ENCODE measurements around the gene GOLGA6D.
"Not testable (repeated sequence)": the region's sequence is repeated elsewhere in the genome, so short reads cannot be mapped to it uniquely, and the experiment has no call there.

The GOLGA6D gene

DNA sequence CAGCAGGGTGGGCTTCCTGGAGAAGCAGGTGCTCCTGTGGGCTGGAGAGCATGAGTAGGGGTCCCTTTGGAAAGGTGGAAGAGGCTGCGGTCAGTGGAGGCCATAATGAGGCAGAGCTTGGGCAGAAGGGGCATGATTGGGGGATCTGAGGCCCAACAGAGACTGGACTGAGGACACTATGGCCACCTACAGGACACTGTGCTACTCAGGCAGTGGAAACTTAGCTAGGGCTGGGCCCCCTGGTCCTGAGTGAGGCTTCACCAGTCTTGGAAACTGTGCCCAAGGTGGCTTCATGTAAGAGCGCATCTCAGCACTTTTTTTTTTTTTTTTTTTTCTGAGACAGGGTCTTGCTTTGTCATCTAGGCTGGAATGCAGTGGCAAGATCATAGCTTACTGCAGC, 46.9 kb downstream of the GOLGA6D start:
- no peak for DNase-seq

DNA sequence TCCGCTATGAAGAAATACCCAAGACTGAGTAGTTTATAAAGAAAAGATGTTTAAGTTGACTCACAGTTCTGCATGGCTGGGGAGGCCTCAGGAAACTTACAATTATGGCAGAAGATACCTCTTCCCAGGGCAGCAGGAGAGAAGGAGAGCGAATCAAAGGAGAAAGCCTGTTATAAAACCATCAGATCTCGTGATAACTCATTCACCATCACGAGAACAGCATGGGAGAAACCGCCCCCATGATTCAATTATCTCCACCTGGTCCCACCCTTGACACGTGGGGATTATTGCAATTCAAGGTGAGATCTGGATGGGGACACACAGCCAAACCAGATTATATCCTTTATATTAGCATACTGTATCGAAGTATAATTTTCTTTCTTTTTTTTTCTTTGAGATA, 49.5 kb downstream of the GOLGA6D start:
- DNase-seq = not testable (repeated sequence)

DNA sequence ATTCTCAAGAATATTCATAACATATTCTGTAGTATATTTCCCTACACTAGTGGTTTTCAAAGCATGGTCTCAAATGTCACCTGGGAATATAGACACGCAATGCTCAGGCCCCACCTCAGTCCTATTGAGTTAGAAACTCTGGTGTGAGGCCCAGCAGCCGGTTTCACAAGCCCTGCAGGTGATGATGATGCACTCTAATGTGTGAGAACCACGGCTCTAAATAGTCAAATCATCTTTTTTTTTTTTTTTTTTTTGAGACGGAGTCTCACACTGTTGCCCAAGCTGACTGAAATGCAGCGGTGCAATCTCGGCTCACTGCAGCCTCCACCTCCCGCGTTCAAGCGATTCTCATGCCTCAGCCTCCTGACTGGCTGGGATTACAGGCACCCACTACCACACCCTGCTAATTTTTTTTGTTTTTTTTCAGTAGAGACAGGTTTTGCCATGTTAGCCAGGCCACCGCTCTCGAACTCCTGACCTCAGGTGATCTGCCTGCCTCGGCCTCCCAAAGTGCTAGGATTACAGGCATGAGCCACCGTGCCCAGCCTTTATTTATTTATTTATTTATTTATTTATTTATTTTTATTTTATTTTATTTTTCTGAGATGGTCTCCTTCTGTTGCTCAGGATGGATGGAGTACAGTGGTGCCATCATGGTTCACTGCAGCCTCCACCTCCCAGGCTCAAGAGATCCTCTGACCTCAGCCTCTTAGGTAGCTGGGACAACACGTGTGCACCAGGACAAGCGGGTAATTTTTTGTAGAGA, 51.2 kb downstream of the GOLGA6D start:
- DNase-seq = not testable (repeated sequence)

DNA sequence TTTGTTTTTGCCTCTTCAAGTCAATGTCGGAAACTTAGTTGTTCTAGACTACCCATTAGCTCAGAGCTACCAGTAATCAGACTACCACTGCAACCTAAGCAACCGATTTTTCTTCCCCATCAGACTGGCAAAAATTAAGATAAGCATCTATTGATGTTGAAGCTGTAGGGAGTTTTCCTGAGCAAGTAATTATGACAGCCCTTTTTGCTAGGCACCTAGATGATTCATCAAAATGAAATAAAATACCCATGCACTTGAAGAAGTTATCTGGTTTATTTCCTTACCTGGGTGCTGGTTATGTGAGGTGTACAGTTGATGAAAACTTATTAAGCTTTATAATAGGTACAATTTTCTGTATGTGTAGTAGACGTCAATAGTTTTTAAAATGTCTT, 52.7 kb downstream of the GOLGA6D start:
- no peak for DNase-seq

DNA sequence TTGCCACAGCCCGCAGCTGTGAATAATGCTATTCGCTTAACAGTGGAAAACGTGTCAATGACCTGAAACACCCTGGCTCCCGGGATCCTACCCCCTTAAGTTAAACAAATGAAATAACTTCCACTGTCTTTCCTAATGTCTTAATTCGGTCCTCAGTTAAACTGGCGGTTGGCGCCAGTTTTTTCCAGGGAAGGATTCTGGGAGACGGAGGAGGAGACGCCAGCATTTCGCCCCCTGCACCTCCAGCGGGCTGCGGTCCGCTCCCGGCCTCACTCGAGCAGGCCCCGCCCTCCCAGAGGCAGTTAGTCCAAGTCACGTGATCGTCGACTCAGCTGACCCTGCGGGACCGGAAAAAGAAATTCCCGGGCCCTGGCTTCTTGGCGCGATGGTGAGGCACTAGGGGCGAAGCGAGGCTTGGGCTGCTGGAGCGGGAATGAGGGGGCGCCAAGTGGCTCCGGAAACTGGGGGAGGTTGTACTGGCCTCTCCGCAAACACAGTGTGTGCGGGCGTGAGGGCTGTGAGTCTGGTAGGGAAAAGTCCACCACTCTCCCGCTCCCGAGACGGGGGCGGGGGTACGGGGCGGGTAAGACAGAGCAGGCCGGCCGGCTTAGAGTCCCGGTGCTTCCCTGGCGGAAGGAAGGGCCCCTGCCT, 53.2 kb downstream of the GOLGA6D start, which contains the start of gene COMMD4:
COMMD4 (plus strand) TSS at position 359 of the 651 bp plus-strand sequence; CDS start at position 386, 27 bp downstream.
- DNase-seq = peak; percentile 63 to 97 (median 89)

DNA sequence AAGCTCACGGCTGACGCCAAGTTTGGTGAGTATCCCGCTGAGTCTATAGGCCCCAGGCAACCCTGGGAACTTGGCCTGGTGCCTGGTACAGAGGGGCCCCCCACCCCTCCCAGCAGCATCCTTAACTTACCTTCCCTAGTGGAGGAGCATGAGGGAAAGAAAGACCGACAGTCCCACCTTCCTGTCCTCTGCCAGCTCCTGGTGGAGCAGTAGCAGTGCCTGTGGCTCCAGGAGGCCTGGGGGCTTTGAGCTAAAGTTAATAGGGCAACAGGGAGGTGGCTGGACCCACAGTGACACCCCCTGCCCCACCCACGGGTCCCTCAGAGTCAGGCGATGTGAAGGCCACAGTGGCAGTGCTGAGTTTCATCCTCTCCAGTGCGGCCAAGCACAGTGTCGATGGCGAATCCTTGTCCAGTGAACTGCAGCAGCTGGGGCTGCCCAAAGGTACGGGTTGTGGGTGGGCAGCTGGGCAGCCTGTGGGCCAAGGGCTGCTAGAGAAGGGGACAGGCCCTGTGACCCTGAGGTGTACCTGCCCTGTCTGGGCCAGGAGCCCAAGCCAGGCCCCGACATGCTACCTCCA, 56.1 kb downstream of the GOLGA6D start:
- no peak for DNase-seq

DNA sequence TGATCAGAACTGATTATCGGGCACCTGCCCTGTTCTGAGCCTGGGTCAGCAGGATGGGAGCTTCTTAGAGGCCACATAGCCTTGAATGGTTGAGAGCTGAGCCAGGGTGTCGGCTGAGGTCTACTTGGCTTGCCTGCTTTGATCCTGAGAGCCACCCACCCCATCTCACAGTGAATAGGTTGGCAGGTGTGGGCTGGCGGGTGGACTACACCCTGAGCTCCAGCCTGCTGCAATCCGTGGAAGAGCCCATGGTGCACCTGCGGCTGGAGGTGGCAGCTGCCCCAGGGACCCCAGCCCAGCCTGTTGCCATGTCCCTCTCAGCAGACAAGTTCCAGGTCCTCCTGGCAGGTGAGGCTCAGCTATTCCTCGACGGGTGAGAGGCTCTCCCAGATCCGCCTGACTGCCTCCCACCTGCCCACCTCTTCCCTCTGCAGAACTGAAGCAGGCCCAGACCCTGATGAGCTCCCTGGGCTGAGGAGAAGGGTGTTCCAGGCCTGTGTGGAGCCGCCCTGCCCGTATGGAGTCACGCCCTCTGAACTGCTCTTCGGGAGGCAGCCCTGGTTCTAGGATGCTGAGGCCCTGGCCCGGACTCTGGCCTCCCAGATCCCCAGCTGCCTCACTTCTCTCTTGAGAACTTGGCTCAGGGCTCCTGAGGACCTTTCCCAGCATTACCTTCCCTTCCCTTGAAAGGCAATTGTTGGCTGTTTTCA, 57.1 kb downstream of the GOLGA6D start:
- DNase-seq = no peak

DNA sequence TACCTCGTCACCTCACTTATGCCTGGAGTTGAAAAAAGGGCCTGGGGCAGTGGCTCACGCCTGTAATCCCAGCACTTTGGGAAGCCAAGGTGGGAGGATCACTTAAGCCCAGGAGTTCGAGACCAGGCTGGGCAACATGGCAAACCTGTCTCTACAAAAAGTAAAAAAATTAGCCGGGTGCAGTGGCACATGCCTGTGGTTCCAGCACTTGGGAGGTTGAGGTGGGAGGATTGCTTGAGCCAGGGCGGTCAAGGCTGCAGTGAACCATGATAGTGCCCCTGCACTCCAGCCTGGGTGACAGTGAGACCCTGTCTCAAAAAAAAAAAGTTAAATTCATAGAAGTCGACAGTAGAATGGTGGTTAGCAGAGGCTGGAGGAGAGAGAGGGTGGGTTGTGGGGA, 59.6 kb downstream of the GOLGA6D start:
- DNase-seq = no peak

DNA sequence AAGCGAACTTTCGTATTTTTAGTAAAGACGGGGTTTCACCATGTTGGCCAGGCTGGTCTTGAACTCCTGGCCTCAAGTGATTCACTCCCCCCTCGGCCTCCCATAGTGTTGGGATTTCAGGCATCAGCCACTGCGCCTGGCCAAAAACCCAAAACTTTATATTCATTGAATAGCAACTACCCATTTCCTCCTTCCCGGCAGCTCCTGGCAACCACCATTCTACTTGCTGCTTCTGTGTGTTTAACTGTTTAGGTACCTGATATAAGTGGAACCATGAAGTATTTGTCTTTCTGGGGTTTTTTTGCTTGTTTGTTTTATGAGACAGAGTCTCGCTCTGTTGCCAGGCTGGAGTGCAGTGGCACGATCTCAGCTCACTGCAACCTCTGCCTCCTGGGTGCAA, 61.3 kb downstream of the GOLGA6D start:
- peak in 11 of 51 donors; percentile 4 to 32 (median 16) for DNase-seq

Measured in hypothalamus (tissue), 51 donors.